ENCODE data around the gene ACSBG1.

Gene ACSBG1

DNA sequence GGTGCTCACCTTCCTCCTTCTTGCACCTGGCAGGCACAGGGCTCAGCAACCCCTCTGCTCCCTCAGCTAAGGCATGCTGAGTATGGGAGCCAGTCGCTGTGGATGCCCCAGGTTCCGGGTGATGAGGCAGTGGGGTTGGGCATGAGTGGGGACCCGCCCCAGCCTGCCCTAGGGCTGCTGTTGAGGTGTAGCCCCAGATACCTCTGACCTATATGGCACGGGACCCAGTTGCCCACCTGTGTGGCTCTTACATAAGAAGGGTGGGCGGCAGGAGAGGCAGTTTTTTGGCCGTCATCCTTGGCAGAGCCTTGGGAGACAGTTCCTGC lies 21.0 kb downstream of the ACSBG1 start:
- H2AFZ ChIP-seq (ENCODE audit: low read length), result no peak overlapping the region
- no peaks in the 10 kb centered on the region for H3K9me3 ChIP-seq (replicated peaks; ENCODE audit: insufficient read depth, low read length)
- H4K20me1 ChIP-seq (ENCODE audit: insufficient read depth, low read length), result no peaks in the 10 kb centered on the region
- H3K4me1 ChIP-seq (ENCODE audit: low read length), result peaks cover 9% of the 10 kb centered on the region
- H3K9ac ChIP-seq (ENCODE audit: low read length), result no peak overlapping the region
- H3K36me3 ChIP-seq (replicated peaks; ENCODE audit: insufficient read depth, low read length), result no peaks in the 10 kb centered on the region
- H3K79me2 ChIP-seq (ENCODE audit: low read length), result no peaks in the 10 kb centered on the region
- H3K27me3 ChIP-seq (replicated peaks; ENCODE audit: insufficient read depth, low read length), result no peaks in the 10 kb centered on the region
- H3K4me2 ChIP-seq (ENCODE audit: low read depth, low read length), result no peak overlapping the region
- no peaks in the 10 kb centered on the region for H3K9me2 ChIP-seq (replicated peaks; ENCODE audit: insufficient read depth, low read length)
- no peak overlapping the region for H3K4me3 ChIP-seq (ENCODE audit: low read length)
- no peak overlapping the region for H3K27ac ChIP-seq (ENCODE audit: low read length)
- TF ChIP-seq, protein P1, sequence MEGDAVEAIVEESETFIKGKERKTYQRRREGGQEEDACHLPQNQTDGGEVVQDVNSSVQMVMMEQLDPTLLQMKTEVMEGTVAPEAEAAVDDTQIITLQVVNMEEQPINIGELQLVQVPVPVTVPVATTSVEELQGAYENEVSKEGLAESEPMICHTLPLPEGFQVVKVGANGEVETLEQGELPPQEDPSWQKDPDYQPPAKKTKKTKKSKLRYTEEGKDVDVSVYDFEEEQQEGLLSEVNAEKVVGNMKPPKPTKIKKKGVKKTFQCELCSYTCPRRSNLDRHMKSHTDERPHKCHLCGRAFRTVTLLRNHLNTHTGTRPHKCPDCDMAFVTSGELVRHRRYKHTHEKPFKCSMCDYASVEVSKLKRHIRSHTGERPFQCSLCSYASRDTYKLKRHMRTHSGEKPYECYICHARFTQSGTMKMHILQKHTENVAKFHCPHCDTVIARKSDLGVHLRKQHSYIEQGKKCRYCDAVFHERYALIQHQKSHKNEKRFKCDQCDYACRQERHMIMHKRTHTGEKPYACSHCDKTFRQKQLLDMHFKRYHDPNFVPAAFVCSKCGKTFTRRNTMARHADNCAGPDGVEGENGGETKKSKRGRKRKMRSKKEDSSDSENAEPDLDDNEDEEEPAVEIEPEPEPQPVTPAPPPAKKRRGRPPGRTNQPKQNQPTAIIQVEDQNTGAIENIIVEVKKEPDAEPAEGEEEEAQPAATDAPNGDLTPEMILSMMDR (IDR thresholded peaks at IDR 0.05; ENCODE audit: low read length), result no peak
- TF ChIP-seq EZH2 (optimal IDR thresholded peaks at IDR 0.05; ENCODE audit: low read depth, low read length), result no peak
- DNase-seq, result no peak
- no peaks in the 10 kb centered on the region for H3F3A ChIP-seq (ENCODE audit: insufficient read depth, low read length)

DNA sequence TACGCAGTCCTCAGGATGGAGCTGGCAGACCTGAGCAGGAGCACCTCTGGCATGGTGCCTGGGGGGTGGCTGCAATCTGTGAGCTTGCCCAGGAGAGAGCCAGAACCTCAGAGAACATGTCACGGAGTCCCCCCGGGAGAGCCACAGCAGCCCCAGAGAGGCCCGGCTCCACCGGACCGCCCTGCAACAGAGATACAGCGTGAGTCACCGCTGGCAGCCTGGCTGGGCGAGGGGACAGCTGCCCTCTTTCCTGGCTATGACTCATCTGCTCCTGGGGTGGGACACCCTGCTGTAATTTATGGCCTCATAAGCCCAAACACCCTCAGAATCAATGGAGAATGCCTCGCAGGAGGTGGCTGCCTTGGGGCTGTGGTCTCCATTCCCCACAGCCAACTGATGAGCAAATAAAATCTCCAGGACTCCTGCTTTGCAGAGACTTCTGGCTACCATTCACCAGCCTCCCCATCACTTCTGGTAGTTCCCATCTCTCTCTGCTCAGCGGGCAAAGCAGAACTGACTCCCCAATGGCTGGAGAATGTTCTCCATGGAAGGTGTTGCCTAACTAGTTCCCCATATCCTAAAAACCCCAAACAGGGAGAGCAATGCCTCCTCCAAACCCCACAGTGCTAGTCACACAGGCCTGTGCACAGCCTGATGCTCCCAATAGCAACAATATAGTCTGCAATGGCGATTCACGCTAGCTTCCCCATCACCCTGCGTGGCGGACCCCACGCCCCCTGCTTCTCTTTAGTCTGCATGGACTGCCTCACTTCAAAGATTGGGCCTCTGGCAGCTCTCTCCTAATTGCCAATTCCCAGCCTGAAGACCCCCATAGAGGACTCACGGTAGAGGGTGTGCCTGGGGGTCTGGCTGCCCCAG lies 21.6 kb downstream of the ACSBG1 start:
- DNase-seq, result no peak
- H3K4me1 ChIP-seq (ENCODE audit: low read length), result peaks cover 9% of the 10 kb centered on the region
- no peak overlapping the region for H3K4me2 ChIP-seq (ENCODE audit: low read depth, low read length)
- no peaks in the 10 kb centered on the region for H3K36me3 ChIP-seq (replicated peaks; ENCODE audit: insufficient read depth, low read length)
- TF ChIP-seq EZH2phosphoT487 (IDR thresholded peaks at IDR 0.05; ENCODE audit: low read length) (no peak), EZH2 (optimal IDR thresholded peaks at IDR 0.05; ENCODE audit: low read depth, low read length) (no peak)
- TF ChIP-seq, protein P1 (IDR thresholded peaks at IDR 0.05; ENCODE audit: low read length), result no peak
- H3F3A ChIP-seq (ENCODE audit: insufficient read depth, low read length), result no peaks in the 10 kb centered on the region
- no peaks in the 10 kb centered on the region for H3K9me3 ChIP-seq (replicated peaks; ENCODE audit: insufficient read depth, low read length)
- no peaks in the 10 kb centered on the region for H3K9me2 ChIP-seq (replicated peaks; ENCODE audit: insufficient read depth, low read length)
- no peak overlapping the region for H2AFZ ChIP-seq (ENCODE audit: low read length)
- H3K27me3 ChIP-seq (replicated peaks; ENCODE audit: insufficient read depth, low read length), result no peaks in the 10 kb centered on the region
- no peaks in the 10 kb centered on the region for H4K20me1 ChIP-seq (ENCODE audit: insufficient read depth, low read length)
- no peak overlapping the region for H3K27ac ChIP-seq (ENCODE audit: low read length)
- H3K4me3 ChIP-seq (ENCODE audit: low read length), result no peak overlapping the region
- no peak overlapping the region for H3K9ac ChIP-seq (ENCODE audit: low read length)
- no peaks in the 10 kb centered on the region for H3K79me2 ChIP-seq (ENCODE audit: low read length)

DNA sequence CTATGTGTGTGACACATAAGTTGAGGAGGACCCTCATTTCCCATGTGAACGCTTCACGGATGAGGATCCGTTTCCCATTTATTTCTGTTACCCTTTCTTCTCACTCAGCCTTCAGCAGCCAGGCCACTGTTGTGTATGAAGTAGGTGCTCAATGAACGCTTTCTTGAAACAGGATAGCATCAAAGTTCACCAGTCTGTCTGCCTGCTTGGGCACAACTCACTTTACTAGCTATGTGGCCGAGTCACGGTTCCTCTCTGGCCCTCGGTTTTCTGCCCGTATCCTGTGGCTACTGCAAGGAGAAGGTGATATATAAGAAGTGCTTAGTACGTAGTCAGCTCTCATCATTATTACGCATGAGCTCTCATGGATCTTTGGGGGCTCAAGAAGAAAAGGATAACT lies 22.4 kb downstream of the ACSBG1 start:
- Histone ChIP-seq H4K20me1 (ENCODE audit: insufficient read depth, low read length) (no peaks in the 10 kb centered on the region), H3K27ac (ENCODE audit: low read length) (no peak overlapping the region), H3K36me3 (replicated peaks; ENCODE audit: insufficient read depth, low read length) (no peaks in the 10 kb centered on the region), H3F3A (ENCODE audit: insufficient read depth, low read length) (no peaks in the 10 kb centered on the region), H3K4me3 (ENCODE audit: low read length) (no peak overlapping the region), H3K9ac (ENCODE audit: low read length) (no peak overlapping the region), H3K9me3 (replicated peaks; ENCODE audit: insufficient read depth, low read length) (no peaks in the 10 kb centered on the region), H3K4me1 (ENCODE audit: low read length) (peaks cover 9% of the 10 kb centered on the region), H3K79me2 (ENCODE audit: low read length) (no peaks in the 10 kb centered on the region), H2AFZ (ENCODE audit: low read length) (no peak overlapping the region), H3K4me2 (ENCODE audit: low read depth, low read length) (no peak overlapping the region), H3K9me2 (replicated peaks; ENCODE audit: insufficient read depth, low read length) (no peaks in the 10 kb centered on the region), H3K27me3 (replicated peaks; ENCODE audit: insufficient read depth, low read length) (no peaks in the 10 kb centered on the region)
- no peak for TF ChIP-seq EZH2 (optimal IDR thresholded peaks at IDR 0.05; ENCODE audit: low read depth, low read length)
- TF ChIP-seq, protein P1 (IDR thresholded peaks at IDR 0.05; ENCODE audit: low read length), result no peak
- TF ChIP-seq EZH2phosphoT487 (IDR thresholded peaks at IDR 0.05; ENCODE audit: low read length), result no peak
- no peak for DNase-seq

Measured in MM.1S (cell line).